HT1080 (cell line): Measurements from ENCODE around the gene CST9. TPM values are rescaled to one million over a fixed set of nuclear protein-coding genes. Genes with fewer than 3 reads are reported as not detected.

ENCODE experiments used
- DNase-seq: peaks from one replicate; pipeline ENCODE4 v3.0.0-alpha.2; 2015; ENCODE audit warnings: low read depth
- total RNA-seq: library from RNA; depleted of rRNA; stranded (reverse); fragments of >200 nt; shearing (Covaris generic); gene quantifications from 2 replicates; pipeline ENCODE4 v1.2.3, GENCODE V29; 2014; rRNA removed

CST9 gene
- total RNA-seq, 1 experiment from 2014 or later = not detected

DNA sequence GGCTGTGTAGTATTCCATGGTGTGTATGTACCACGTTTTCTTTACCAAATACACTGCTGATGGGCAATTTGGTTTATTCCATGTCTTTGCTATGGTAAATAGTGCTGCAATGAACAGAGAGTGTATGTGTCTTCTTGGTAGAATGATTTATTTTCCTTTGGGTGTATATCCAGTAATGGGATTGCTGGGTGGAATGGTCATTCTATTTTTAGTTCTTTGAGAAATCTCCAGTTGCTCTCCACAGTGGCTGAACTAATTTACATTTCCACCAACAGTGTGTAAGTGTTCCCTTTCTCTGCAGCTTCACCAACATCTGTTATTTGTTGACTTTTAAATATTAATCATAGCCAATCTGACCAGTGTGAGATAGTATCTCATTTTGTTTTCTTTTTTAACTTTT lies 51.3 kb downstream of the CST9 start:
- no peak for DNase-seq

Other genes with a start within 250 kb of the CST9 start
- gene GZF1, start 243.7 kb downstream of the CST9 start, total RNA-seq = 11.4 and 24.4 TPM in 2 replicates
- gene NAPB, start 184.4 kb downstream of the CST9 start, total RNA-seq = 3.5 and 4.2 TPM in 2 replicates
- gene CSTL1, start 166.2 kb downstream of the CST9 start, total RNA-seq = not detected in 2 replicates
- gene CST11, start 153.0 kb downstream of the CST9 start, total RNA-seq = not detected in 2 replicates
- not detected in 2 replicates for gene CST8, start 114.8 kb downstream of the CST9 start, total RNA-seq
- gene CST9L, start 37.4 kb downstream of the CST9 start, total RNA-seq = not detected in 2 replicates
- gene CST3, start 32.0 kb upstream of the CST9 start, total RNA-seq = 193 and 254 TPM in 2 replicates
- gene CST4, start 83.1 kb upstream of the CST9 start, total RNA-seq = not detected in 2 replicates
- not detected in 2 replicates for gene CST1, start 145.0 kb upstream of the CST9 start, total RNA-seq
- gene CST2, start 220.8 kb upstream of the CST9 start, total RNA-seq = not detected in 2 replicates